Nephron (organoid): ENCODE results near the gene IFT172.
"Not testable (repeated sequence)": the region's sequence is repeated elsewhere in the genome, so short reads cannot be mapped to it uniquely, and the experiment has no call there.

Source experiments
- H3K27ac Mint-ChIP-seq, 3 experiments: 2 replicates each; pipeline ENCODE4 v1.8.0; 2020; ENCODE audit warnings: mixed read lengths in 3 of 3, mild to moderate bottlenecking in 2 of 3, moderate library complexity in 1 of 3
- H3K27me3 Mint-ChIP-seq: 2 replicates; pipeline ENCODE4 v1.8.0; 2021; ENCODE audit warnings: low read depth, mild to moderate bottlenecking, moderate library complexity, mixed read lengths
- H3K36me3 Mint-ChIP-seq: 2 replicates; pipeline ENCODE4 v1.8.0; 2020; ENCODE audit warnings: low read depth, mixed read lengths
- H3K4me1 Mint-ChIP-seq: 2 replicates; pipeline ENCODE4 v1.8.0; 2020; ENCODE audit warnings: mixed read lengths
- H3K4me3 Mint-ChIP-seq, 3 experiments: 2 replicates each; pipeline ENCODE4 v1.8.0; 2020; ENCODE audit warnings: mild to moderate bottlenecking in 3 of 3, mixed read lengths in 3 of 3, moderate library complexity in 2 of 3
- H3K9me3 Mint-ChIP-seq: 2 replicates; pipeline ENCODE4 v1.8.0; 2020; ENCODE audit warnings: mixed read lengths
- TF ChIP-seq, protein P1 (sequence below), 3 experiments: fragments of 200-600 bp; sonication (generic); IDR thresholded peaks; one replicate each; pipeline ENCODE4 v1.5.0; 2021; ENCODE audit warnings: antibody characterized with exemption in 3 of 3; ENCODE audit not compliant: unreplicated experiment in 3 of 3

The IFT172 gene, protein sequence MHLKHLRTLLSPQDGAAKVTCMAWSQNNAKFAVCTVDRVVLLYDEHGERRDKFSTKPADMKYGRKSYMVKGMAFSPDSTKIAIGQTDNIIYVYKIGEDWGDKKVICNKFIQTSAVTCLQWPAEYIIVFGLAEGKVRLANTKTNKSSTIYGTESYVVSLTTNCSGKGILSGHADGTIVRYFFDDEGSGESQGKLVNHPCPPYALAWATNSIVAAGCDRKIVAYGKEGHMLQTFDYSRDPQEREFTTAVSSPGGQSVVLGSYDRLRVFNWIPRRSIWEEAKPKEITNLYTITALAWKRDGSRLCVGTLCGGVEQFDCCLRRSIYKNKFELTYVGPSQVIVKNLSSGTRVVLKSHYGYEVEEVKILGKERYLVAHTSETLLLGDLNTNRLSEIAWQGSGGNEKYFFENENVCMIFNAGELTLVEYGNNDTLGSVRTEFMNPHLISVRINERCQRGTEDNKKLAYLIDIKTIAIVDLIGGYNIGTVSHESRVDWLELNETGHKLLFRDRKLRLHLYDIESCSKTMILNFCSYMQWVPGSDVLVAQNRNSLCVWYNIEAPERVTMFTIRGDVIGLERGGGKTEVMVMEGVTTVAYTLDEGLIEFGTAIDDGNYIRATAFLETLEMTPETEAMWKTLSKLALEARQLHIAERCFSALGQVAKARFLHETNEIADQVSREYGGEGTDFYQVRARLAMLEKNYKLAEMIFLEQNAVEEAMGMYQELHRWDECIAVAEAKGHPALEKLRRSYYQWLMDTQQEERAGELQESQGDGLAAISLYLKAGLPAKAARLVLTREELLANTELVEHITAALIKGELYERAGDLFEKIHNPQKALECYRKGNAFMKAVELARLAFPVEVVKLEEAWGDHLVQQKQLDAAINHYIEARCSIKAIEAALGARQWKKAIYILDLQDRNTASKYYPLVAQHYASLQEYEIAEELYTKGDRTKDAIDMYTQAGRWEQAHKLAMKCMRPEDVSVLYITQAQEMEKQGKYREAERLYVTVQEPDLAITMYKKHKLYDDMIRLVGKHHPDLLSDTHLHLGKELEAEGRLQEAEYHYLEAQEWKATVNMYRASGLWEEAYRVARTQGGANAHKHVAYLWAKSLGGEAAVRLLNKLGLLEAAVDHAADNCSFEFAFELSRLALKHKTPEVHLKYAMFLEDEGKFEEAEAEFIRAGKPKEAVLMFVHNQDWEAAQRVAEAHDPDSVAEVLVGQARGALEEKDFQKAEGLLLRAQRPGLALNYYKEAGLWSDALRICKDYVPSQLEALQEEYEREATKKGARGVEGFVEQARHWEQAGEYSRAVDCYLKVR (N-terminal part only)

DNA sequence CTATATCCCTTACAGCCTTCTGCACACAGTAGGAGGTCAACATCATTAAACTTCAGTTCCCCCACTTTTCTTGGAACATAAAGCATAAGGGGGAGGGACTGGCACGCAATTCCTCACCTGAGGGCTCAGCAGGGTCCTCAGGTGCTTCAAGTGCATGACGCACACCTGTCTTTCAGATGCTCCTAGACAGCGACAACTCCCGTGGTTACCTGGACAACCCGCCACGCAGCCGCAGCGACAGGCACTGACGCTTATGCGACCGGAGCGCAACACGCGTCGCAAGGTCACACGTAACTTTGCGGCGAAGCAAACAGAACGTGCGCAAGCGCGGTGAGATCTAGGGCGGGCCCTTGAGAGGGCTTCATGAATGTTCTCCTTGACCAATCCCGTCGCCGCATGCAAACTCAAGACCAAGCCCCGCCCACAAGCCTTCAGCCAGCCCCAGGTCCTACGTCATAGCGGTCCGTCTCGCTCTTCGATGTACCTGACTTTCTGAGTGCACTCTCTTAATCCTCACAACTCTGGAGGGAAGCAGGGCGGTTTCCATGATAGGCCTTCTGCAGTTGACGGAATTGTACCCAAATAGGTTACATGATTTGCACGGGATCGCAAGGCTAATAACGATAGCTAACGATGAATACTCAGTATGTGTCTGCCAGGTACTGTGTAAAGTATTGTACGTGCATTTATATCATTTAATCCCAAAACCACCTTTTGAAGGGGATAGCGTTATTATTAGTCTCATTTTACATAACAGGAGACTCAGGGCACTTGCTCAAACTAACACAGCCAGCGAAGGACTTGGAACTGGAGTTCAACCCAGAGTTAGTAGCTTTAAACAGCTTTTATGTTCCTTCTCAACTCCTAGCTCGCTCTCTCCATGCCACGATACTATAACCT lies at the start of gene IFT172:
Gene IFT172, minus strand, starts transcription at position 246 of the 900 bp plus-strand sequence. Its CDS starts 90 bp downstream, at position 156.
- TF ChIP-seq, protein P1, sequence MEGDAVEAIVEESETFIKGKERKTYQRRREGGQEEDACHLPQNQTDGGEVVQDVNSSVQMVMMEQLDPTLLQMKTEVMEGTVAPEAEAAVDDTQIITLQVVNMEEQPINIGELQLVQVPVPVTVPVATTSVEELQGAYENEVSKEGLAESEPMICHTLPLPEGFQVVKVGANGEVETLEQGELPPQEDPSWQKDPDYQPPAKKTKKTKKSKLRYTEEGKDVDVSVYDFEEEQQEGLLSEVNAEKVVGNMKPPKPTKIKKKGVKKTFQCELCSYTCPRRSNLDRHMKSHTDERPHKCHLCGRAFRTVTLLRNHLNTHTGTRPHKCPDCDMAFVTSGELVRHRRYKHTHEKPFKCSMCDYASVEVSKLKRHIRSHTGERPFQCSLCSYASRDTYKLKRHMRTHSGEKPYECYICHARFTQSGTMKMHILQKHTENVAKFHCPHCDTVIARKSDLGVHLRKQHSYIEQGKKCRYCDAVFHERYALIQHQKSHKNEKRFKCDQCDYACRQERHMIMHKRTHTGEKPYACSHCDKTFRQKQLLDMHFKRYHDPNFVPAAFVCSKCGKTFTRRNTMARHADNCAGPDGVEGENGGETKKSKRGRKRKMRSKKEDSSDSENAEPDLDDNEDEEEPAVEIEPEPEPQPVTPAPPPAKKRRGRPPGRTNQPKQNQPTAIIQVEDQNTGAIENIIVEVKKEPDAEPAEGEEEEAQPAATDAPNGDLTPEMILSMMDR (IDR thresholded peaks at IDR 0.05; ENCODE audit: unreplicated experiment in 3 of 3), result no peak
- Mint-ChIP-seq H3K4me1 (peaks cover 18% of the 10 kb centered on the region), H3K9me3 (no peaks in the 10 kb centered on the region), H3K4me3 (peak within 1 kb of the TSS; percentile 91 to 96 (median 96)), H3K27me3 (peaks cover 4% of the 10 kb centered on the region), H3K36me3 (peaks cover 9% of the 10 kb centered on the region), H3K27ac (peak within 1 kb of the TSS; percentile 43 to 83 (median 83))

DNA sequence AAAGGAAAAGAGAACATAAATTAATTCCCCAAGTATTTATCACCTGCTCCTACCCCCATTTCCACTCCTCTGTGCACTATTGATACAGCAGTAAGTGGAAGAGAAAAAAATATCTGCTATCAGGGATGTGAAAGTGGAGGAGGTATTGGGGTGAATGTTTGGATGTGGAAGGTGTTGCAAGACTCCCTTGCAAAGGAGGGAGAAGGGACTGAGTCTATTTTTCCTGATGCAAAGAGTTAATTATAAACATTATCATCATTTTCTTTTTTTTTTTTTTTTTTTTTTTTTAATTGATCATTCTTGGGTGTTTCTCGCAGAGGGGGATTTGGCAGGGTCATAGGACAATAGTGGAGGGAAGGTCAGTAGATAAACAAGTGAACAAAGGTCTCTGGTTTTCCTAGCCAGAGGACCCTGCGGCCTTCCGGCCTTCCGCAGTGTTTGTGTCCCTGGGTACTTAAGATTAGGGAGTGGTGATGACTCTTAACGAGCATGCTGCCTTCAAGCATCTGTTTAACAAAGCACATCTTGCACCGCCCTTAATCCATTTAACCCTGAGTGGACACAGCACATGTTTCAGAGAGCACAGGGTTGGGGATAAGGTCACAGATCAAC lies 49.4 kb upstream of the IFT172 start:
- not testable (repeated sequence) for H3K27me3 Mint-ChIP-seq, H3K4me1 Mint-ChIP-seq, H3K27ac Mint-ChIP-seq, H3K9me3 Mint-ChIP-seq, H3K4me3 Mint-ChIP-seq, H3K36me3 Mint-ChIP-seq

DNA sequence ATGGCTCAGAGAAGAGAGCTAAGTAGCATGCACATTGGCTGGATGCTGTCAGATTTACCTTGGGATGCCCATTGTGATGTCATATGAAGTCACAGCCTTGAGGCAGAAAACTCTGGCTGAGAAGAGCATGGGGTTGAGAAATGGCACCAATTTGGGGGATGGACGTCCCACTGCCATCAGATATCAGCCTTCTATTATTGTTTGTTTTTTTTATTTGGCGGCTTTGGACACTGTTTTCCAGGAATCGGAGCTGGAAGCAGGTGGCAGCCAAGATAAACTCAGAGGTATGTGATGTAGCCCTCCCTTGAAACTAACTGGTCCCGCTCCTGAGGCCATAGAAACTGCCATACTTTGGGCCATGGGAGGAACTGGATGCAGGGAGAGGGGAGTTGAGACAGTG lies 47.7 kb upstream of the IFT172 start:
- H3K4me3 Mint-ChIP-seq, result no peak overlapping the region
- H3K4me1 Mint-ChIP-seq, result no peaks in the 10 kb centered on the region
- TF ChIP-seq, protein P1 (IDR thresholded peaks at IDR 0.05; ENCODE audit: unreplicated experiment in 3 of 3), result no peak
- peaks cover 4% of the 10 kb centered on the region for H3K27me3 Mint-ChIP-seq
- no peaks in the 10 kb centered on the region for H3K36me3 Mint-ChIP-seq
- peaks cover 8% of the 10 kb centered on the region for H3K9me3 Mint-ChIP-seq
- no peak overlapping the region for H3K27ac Mint-ChIP-seq

DNA sequence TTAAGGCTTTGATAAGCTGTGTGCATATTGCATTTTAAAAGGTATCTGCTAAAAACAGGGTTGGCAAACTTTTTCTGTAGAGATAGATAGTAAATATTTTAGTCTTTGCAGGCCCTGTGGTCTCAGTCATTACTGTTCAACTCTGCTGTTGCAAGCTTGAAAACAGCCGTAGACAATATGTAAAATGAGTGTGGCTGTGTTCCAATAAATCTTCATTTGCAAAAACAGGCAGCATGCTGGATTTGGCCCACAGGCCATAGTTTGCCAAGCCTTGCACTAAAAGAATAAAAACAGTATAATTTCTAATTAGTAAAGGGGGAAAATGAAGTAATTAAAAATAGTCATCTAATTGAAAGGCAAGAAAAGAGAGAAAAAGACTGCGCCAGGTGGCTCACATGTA lies 42.4 kb upstream of the IFT172 start:
- no peak overlapping the region for H3K4me3 Mint-ChIP-seq
- H3K4me1 Mint-ChIP-seq, result no peaks in the 10 kb centered on the region
- H3K9me3 Mint-ChIP-seq, result peaks cover 2% of the 10 kb centered on the region
- TF ChIP-seq, protein P1 (IDR thresholded peaks at IDR 0.05; ENCODE audit: unreplicated experiment in 3 of 3), result no peak
- no peaks in the 10 kb centered on the region for H3K36me3 Mint-ChIP-seq
- H3K27me3 Mint-ChIP-seq, result peaks cover 13% of the 10 kb centered on the region
- no peak overlapping the region for H3K27ac Mint-ChIP-seq

DNA sequence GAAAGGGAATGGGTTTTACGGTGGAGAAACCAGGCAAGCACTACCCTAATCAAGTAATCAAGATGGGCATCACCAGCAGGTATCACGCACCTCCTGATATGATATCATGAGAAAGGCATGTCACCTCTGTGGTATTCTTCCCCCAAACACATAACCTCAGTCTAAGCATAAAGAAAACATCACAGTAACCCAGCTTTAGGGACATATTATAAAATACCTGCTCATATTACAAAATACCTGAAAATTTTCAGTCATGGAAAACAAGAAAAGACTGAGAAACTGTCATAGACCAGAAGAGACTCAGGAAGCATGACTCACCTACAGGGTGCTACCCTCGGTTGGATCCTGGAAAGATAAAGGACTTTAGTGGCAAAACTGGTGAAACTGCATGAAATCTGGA lies 37.6 kb upstream of the IFT172 start:
- Mint-ChIP-seq H3K9me3 (peaks cover 2% of the 10 kb centered on the region), H3K4me1 (no peaks in the 10 kb centered on the region), H3K27me3 (peaks cover 27% of the 10 kb centered on the region), H3K4me3 (no peak overlapping the region), H3K27ac (no peak overlapping the region), H3K36me3 (no peaks in the 10 kb centered on the region)
- TF ChIP-seq, protein P1 (IDR thresholded peaks at IDR 0.05; ENCODE audit: unreplicated experiment in 3 of 3), result no peak
